ENCODE results near the gene TEX11.
"Not testable (repeated sequence)": the region's sequence is repeated elsewhere in the genome, so short reads cannot be mapped to it uniquely, and the experiment has no call there.

Gene TEX11

DNA sequence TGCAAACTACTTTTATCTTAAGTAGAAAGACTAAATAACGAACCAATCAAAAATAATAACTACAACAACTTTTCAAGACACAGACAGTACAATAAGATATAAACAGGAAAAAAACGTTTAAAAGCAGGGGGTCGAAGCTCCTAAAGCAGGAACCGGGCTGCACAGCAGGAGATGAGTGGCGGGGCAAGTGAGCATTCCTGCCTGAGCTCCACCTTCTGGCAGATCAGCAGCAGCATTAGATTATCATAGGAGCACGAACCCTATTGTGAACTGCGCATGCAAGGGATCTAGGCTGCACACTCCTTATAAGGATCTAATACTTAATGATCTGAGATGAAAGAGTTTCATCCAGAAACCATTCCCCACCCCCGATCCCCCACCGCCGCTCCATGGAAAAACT lies 146.2 kb downstream of the TEX11 start:
- no peak for DNase-seq

DNA sequence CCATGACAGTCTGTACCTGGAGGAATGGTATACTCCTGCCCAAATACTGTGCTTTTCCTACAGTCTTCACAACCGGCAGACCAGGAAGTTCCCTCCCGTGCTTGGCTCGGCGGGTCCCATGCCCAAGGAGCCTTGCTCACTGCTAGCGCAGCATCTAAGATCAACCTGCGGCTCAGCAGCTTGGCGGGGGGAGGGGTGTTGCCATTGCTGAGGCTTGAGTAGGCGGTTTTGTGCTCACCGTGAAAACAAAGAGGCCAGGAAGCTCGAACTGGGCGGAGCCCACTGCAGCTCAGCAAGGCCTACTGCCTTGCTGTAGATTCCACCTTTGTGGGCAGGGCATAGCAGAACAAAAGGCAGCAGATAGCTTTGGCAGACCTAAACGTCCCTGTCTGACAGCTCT lies 152.7 kb downstream of the TEX11 start:
- no peak for DNase-seq

- no peak for DNase-seq
Measured at GRCh38 chrX:70754169-70754848, 154.2 kb downstream of the TEX11 start.

DNA sequence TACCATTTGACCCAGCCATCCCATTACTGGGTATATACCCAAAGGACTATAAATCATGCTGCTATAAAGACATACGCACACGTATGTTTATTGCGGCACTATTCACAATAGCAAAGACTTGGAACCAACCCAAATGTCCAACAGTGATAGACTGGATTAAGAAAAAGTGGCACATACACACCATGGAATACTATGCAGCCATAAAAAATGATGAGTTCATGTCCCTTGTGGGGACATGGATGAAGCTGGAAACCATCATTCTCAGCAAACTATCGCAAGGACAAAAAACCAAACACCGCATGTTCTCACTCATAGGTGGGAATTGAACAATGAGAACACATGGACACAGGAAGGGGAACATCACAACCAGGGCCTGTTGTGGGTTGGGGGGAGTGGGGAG lies 174.7 kb downstream of the TEX11 start:
- not testable (repeated sequence) for DNase-seq

DNA sequence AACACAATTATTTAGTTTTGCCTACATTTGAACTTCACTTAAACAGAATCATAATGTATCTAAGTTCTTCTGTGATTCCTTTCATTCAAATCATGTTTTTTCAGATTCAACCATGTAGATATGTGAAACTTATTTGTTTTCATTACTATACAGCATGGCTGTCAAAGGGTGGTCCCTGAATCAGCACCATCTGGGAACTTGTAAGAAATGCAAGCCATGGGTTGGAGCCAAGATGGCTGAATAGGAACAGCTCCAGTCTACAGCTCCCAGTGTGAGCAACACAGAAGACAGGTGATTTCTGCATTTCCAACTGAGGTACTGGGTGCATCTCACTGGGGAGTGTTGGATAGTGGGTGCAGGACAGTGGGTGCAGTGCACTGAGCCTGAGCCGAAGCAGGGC lies 180.6 kb downstream of the TEX11 start:
- not testable (repeated sequence) for DNase-seq

DNA sequence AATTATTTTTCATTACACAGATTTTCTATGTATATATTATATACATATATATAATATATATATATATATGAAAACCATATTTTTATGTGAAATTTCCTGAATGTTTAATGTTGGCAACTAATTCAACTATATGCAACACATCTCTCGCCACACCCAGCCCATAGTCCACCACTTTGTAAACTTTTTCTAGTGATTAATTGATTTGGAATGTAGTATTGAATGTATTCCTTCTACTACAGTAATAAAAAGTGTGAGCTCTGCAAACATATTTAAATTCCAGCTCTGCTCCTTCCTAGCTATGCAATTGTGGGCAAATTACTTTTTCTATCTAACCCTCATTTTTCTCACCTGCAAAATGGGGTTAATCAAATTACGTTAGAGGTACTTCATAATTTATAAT lies 187.8 kb downstream of the TEX11 start:
- no peak for DNase-seq

DNA sequence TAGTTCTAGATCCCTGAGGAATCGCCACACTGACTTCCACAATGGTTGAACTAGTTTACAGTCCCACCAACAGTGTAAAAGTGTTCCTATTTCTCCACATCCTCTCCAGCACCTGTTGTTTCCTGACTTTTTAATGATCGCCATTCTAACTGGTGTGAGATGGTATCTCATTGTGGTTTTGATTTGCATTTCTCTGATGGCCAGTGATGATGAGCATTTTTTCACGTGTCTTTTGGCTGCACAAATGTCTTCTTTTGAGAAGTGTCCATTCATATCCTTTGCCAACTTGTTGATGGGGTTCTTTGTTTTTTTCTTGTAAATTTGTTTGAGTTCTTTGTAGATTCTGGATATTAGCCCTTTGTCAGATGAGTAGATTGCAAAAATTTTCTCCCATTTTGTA lies 197.2 kb downstream of the TEX11 start:
- DNase-seq, result not testable (repeated sequence)

- no peak for DNase-seq
Measured at GRCh38 chrX:70694339-70695122, 214.0 kb downstream of the TEX11 start.

DNA sequence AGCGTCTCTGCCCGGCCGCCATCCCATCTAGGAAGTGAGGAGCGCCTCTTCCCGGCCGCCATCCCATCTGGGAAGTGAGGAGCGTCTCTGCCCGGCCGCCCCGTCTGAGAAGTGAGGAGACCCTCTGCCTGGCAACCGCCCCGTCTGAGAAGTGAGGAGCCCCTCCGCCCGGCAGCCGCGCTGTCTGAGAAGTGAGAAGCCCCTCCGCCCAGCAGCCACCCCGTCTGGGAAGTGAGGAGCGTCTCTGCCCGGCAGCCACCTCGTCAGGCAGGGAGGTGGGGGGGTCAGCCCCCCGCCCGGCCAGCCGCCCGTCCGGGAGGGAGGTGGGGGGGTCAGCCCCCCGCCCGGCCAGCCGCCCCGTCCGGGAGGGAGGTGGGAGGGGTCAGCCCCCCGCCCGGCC lies 229.1 kb downstream of the TEX11 start:
- DNase-seq, result not testable (repeated sequence)

GRCh38 chrX:70675284-70675683 lies 233.2 kb downstream of the TEX11 start:
- DNase-seq, result no peak

GRCh38 chrX:70672326-70672725 lies 236.2 kb downstream of the TEX11 start:
- no peak for DNase-seq

DNA sequence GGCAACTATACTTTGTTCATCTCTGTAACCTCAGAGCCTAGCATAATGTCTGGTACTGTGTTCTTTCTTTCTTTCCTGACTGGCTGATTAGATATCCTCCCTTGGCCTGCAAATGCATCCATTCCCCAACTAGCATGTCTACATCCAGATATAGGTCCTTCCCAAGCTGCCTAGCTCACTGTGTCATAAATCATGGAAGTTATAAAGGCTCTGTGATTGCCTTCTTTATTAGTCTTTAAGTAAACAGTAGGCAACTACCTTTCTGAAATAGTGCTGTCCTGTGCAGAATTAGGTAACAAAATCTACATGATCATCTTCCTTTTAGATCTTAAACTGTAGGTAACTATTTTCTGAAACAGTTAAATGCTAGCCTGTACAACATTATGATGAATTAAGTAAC lies 239.4 kb downstream of the TEX11 start:
- DNase-seq, result no peak

DNA sequence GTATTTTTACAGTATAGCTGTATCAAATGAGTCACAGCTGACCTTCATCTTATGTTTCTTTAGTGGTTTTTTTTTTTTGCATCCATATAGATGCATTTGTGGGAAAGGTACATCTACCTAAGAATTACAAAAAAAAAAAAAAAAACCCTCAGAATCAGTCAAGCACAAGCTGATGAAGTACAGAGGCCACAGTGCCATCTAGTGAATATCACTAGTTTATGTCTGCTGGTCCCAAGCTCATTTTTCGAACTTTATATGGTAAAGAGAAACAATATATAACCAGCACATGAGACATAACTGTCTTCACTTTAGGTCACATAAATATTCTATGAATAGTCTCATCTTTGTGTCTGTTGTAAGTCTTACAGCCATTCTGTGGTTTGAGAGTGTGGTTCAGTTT lies 243.8 kb downstream of the TEX11 start:
- no peak for DNase-seq

DNA sequence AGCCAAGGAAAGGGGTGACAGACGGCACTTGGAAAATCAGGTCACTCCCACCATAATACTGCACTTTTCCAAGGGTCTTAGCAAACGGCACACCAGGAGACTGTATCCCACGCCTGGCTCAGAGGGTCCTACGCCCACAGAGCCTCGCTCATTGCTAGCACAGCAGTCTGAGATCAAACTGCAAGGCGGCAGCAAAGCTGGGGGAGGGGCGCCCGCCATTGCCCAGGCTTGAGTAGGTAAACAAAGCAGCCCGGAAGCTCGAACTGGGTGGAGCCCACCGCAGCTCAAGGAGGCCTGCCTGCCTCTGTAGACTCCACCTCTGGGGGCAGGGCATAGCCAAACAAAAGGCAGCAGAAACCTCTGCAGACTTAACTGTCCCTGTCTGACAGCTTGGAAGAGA lies 247.4 kb downstream of the TEX11 start:
- not testable (repeated sequence) for DNase-seq

DNA sequence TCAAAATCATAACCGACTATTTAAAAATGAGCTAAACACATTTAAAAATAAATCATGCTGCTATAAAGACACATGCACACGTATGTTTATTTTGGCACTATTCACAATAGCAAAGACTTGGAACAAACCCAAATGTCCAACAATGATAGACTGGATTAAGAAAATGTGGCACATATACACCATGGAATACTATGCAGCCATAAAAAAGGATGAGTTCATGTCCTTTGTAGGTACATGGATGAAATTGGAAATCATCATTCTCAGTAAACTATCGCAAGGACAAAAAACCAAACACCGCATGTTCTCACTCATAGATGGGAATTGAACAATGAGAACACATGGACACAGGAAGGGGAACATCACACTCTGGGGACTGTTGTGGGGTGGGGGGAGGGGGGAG lies 251.0 kb downstream of the TEX11 start:
- not testable (repeated sequence) for DNase-seq

GRCh38 chrX:70656304-70656703 lies 252.2 kb downstream of the TEX11 start:
- no peak for DNase-seq

DNA sequence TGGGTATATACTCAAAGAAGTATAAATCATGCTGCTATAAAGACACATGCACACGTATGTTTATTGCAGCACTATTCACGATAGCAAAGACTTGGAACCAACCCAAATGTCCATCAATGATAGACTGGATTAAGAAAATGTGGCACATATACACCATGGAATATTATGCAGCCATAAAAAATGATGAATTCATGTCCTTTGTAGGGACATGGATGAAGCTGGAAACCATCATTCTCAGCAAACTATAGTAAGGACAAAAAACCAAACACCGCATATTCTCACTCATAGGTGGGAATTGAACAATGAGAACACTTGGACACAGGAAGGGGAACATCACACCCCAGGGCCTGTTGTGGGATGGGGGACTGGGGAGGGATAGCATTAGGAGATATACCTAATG lies 260.6 kb downstream of the TEX11 start:
- not testable (repeated sequence) for DNase-seq

DNA sequence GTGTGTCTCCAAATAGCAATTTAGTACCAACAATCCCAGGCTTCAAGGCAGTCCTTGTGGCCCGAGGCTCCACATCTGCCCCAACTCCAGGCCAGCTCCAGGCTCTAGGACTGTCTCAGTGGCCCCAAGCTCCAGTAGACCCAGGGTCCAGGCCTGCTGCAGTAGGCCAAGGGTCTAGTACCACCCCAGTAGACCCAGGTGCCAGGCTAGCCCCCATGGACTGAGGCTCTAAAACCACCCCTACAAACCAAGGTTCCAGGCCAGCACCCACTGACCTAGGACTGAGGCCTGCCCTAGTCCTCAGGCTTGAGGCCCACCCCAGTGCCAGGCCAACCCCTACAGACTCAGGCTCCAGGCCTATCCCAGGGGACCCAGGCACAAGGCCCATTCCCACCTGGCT lies 272.3 kb downstream of the TEX11 start:
- no peak for DNase-seq

- DNase-seq, result no peak
Measured at GRCh38 chrX:70635669-70636068, 272.8 kb downstream of the TEX11 start.

DNA sequence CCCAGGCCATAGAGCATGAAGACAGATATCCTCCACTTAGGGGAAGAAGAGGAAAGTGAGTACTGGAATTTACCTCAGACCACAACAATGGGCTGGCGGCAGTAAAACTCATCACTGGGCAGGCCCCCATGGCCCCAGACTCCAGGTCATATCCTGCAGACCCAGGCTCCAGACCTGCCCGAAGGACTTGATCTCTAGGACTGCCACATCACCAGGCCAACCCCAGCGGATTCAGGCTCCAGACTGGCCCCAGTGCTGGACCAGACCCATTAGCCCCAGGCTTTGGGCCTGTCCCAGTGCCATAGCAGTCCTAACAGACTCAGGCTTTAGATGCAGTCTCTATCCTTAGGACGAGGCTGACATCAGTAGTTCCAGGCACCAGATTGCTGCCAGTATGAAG lies 273.3 kb downstream of the TEX11 start:
- no peak for DNase-seq

GRCh38 chrX:70621743-70622142 lies 286.8 kb downstream of the TEX11 start:
- no peak for DNase-seq

GRCh38 chrX:70618467-70618866 lies 290.0 kb downstream of the TEX11 start:
- no peak for DNase-seq

DNA sequence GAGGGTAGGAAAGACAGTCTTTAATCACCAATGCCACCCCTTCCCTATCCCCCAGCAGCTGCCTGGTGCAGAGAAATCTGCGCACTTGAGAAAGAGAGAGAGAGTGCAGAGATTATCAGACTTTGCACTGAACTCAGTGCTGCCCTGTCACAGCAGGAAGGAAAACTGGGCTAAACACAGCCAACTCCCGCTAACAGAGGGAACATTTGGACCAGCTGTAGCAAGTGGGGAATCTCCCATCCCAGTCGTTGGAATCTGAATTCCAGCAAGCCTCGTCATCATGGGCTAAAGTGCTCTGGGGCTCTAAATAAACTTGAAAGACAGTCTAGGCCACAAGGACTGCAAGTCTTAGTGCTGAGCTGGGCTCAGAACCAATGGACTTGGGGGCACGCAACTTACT lies 295.2 kb downstream of the TEX11 start:
- no peak for DNase-seq
